ENCODE results near the gene SRRD. TPM values are rescaled to one million over a fixed set of nuclear protein-coding genes. Genes with fewer than 3 reads are reported as not detected.
A peak's percentile ranks its signal among the peaks of the same experiment; 100 is the strongest.
"Not testable (repeated sequence)": the region's sequence is repeated elsewhere in the genome, so short reads cannot be mapped to it uniquely, and the experiment has no call there.

SRRD gene
- total RNA-seq, 4 donors from 2014 or later, result 3.0 to 11.4 (median 6.2) TPM

GRCh38 chr22:26437694-26438392, 45.8 kb upstream of the SRRD start:
- Histone ChIP-seq H3K4me3 (no peak overlapping the region), H3K9me3 (no peaks in the 10 kb centered on the region), H3K27ac (peak overlapping the region; percentile 44 to 71 (median 56)), H3K36me3 (no peaks in the 10 kb centered on the region), H3K27me3 (no peaks in the 10 kb centered on the region), H3K4me1 (peaks cover 0 to 26% (median 17%) of the 10 kb centered on the region in 4 donors)
- in situ Hi-C loops (cut with MboI; ENCODE audit: low pct_ligation_motif_present in 1 of 4, low pct_unique_long_range_greater_than_20kb in 1 of 4, low sequenced_read_pairs in 3 of 4) (no loop called here), intact Hi-C loops (cut with DNase I; ENCODE audit: low total_unique reads) (no loop called here)
- no peak for DNase-seq
- 93 to 98% methylated on average over 6 to 14 of the region's 14 CpGs for WGBS, 2 donors (ENCODE audit: low coverage in 1 of 2)
- no peak for TF ChIP-seq POLR2A (IDR thresholded peaks at IDR 0.05)
- no peak for TF ChIP-seq POLR2AphosphoS5 (IDR thresholded peaks at IDR 0.05)
- TF ChIP-seq EP300 (IDR thresholded peaks at IDR 0.05; ENCODE audit: low read depth), result no peak
- TF ChIP-seq, protein P1, sequence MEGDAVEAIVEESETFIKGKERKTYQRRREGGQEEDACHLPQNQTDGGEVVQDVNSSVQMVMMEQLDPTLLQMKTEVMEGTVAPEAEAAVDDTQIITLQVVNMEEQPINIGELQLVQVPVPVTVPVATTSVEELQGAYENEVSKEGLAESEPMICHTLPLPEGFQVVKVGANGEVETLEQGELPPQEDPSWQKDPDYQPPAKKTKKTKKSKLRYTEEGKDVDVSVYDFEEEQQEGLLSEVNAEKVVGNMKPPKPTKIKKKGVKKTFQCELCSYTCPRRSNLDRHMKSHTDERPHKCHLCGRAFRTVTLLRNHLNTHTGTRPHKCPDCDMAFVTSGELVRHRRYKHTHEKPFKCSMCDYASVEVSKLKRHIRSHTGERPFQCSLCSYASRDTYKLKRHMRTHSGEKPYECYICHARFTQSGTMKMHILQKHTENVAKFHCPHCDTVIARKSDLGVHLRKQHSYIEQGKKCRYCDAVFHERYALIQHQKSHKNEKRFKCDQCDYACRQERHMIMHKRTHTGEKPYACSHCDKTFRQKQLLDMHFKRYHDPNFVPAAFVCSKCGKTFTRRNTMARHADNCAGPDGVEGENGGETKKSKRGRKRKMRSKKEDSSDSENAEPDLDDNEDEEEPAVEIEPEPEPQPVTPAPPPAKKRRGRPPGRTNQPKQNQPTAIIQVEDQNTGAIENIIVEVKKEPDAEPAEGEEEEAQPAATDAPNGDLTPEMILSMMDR (IDR thresholded peaks at IDR 0.05), result no peak

DNA sequence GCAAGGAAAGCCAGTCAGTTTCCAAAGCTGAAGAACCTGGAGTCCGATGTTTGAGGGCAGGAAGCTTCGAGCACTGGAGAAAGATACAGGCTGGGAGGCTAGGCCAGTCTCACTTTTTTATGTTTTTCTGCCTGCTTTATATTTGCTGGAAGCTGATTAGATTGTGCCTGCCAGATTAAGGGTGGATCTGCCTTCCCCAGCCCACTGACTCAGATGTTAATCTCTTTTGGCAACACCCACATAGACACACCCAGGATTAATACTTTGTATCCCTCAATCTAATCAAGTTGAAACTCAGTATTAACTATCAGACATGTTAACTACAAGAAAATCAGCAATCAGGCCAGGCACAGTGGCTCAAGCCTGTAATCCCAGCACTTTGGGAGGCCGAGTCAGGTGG, 44.9 kb upstream of the SRRD start:
- DNase-seq; in situ Hi-C loops (cut with MboI; ENCODE audit: low pct_ligation_motif_present in 1 of 4, low pct_unique_long_range_greater_than_20kb in 1 of 4, low sequenced_read_pairs in 3 of 4); H3K27ac ChIP-seq; H3K4me3 ChIP-seq; intact Hi-C loops (cut with DNase I; ENCODE audit: low total_unique reads); H3K9me3 ChIP-seq; H3K36me3 ChIP-seq; H3K27me3 ChIP-seq: not testable (repeated sequence)
- WGBS, 2 donors (ENCODE audit: low coverage in 1 of 2), result 82 to 86% methylated on average over 2 to 3 of the region's 3 CpGs
- peaks cover 0 to 26% (median 17%) of the 10 kb centered on the region in 4 donors for H3K4me1 ChIP-seq

- no peak overlapping the region for H3K4me3 ChIP-seq
- DNase-seq, result no peak
- peaks cover 0 to 26% (median 17%) of the 10 kb centered on the region in 4 donors for H3K4me1 ChIP-seq
- TF ChIP-seq, protein P1 (IDR thresholded peaks at IDR 0.05), result no peak
- no peak for TF ChIP-seq POLR2A (IDR thresholded peaks at IDR 0.05)
- no peak for TF ChIP-seq POLR2AphosphoS5 (IDR thresholded peaks at IDR 0.05)
- no peak for TF ChIP-seq EP300 (IDR thresholded peaks at IDR 0.05; ENCODE audit: low read depth)
- no peaks in the 10 kb centered on the region for H3K9me3 ChIP-seq
- no peaks in the 10 kb centered on the region for H3K27me3 ChIP-seq
- H3K27ac ChIP-seq, result no peak overlapping the region
- 68 to 78% methylated on average over 2 to 3 of the region's 3 CpGs for WGBS, 2 donors (ENCODE audit: low coverage in 1 of 2)
- no peaks in the 10 kb centered on the region for H3K36me3 ChIP-seq
- in situ Hi-C loops (cut with MboI; ENCODE audit: low pct_ligation_motif_present in 1 of 4, low pct_unique_long_range_greater_than_20kb in 1 of 4, low sequenced_read_pairs in 3 of 4) (no loop called here), intact Hi-C loops (cut with DNase I; ENCODE audit: low total_unique reads) (no loop called here)
Observed at GRCh38 chr22:26439559-26439958, 44.1 kb upstream of the SRRD start.

GRCh38 chr22:26442086-26442756, 41.5 kb upstream of the SRRD start:
- intact Hi-C loops (cut with DNase I; ENCODE audit: low total_unique reads), result no loop called here

More at GRCh38 chr22:26442086-26442756, 41.5 kb upstream of the SRRD start:
- H3K9me3 ChIP-seq, result no peaks in the 10 kb centered on the region
- H3K27me3 ChIP-seq, result no peaks in the 10 kb centered on the region
- H3K36me3 ChIP-seq, result no peaks in the 10 kb centered on the region
- WGBS, 2 donors (ENCODE audit: low coverage in 1 of 2), result 88 to 100% methylated on average over 2 to 4 of the region's 4 CpGs
- H3K4me3 ChIP-seq, result no peak overlapping the region
- in situ Hi-C loops (cut with MboI; ENCODE audit: low pct_ligation_motif_present in 1 of 4, low pct_unique_long_range_greater_than_20kb in 1 of 4, low sequenced_read_pairs in 3 of 4), result no loop called here
- DNase-seq, result no peak
- H3K27ac ChIP-seq, result no peak overlapping the region
- H3K4me1 ChIP-seq, result peaks cover 0 to 15% (median 6%) of the 10 kb centered on the region in 4 donors
- TF ChIP-seq POLR2A (IDR thresholded peaks at IDR 0.05) (no peak), EP300 (IDR thresholded peaks at IDR 0.05; ENCODE audit: low read depth) (no peak), POLR2AphosphoS5 (IDR thresholded peaks at IDR 0.05) (no peak)
- TF ChIP-seq, protein P1 (IDR thresholded peaks at IDR 0.05), result no peak
